IgD-negative memory B cell (primary cell): Measurements from ENCODE around the gene CACNA1G. TPM values are rescaled to one million over a fixed set of nuclear protein-coding genes. Genes with fewer than 3 reads are reported as not detected.
A peak's percentile ranks its signal among the peaks of the same experiment; 100 is the strongest.

Experiments used
- H3K27ac Mint-ChIP-seq, 3 donors: one replicate each; pipeline ENCODE4 v1.8.0; 2020 to 2022; ENCODE audit warnings: mild to moderate bottlenecking in 3 of 3, mixed read lengths in 3 of 3, moderate library complexity in 1 of 3
- H3K27me3 Mint-ChIP-seq: one replicate; pipeline ENCODE4 v1.8.0; 2021; ENCODE audit warnings: mixed read lengths
- H3K36me3 Mint-ChIP-seq: one replicate; pipeline ENCODE4 v1.8.0; 2020; ENCODE audit warnings: mild to moderate bottlenecking, mixed read lengths
- H3K4me1 Mint-ChIP-seq, 3 donors: one replicate each; pipeline ENCODE4 v1.8.0; 2020 to 2022; ENCODE audit warnings: mixed read lengths in 3 of 3, mild to moderate bottlenecking in 1 of 3
- H3K4me3 Mint-ChIP-seq, 4 donors: one replicate each; pipeline ENCODE4 v1.8.0; 2020 to 2022; ENCODE audit warnings: mild to moderate bottlenecking in 4 of 4, mixed read lengths in 4 of 4, moderate library complexity in 3 of 4
- H3K9me3 Mint-ChIP-seq, 3 donors: one replicate each; pipeline ENCODE4 v1.8.0; 2020 to 2021; ENCODE audit warnings: mixed read lengths in 3 of 3, mild to moderate bottlenecking in 1 of 3
- polyA plus RNA-seq: library from polyadenylated mRNA; unstranded; fragments of 300-500 nt; fragmentation: Illumina TruSeq; gene quantifications from one replicate; pipeline ENCODE4 v1.2.3, GENCODE V29; 2021

CACNA1G gene
- polyA plus RNA-seq, 1 donor from 2014 or later, result not detected

GRCh38 chr17:50562242-50563091 is 2.0 kb downstream of the CACNA1G start:
- H3K27me3 Mint-ChIP-seq, result peaks cover 55% of the 10 kb centered on the region
- H3K36me3 Mint-ChIP-seq, result no peaks in the 10 kb centered on the region
- H3K4me3 Mint-ChIP-seq, result peak overlapping the region; percentile 50 to 91 (median 67)
- H3K9me3 Mint-ChIP-seq, result no peaks in the 10 kb centered on the region
- H3K27ac Mint-ChIP-seq, result peak overlapping the region in 2 of 3 donors; percentile 59 to 74
- peaks cover 6 to 14% (median 10%) of the 10 kb centered on the region in 3 donors for H3K4me1 Mint-ChIP-seq

GRCh38 chr17:50563092-50563511 is 2.6 kb downstream of the CACNA1G start:
- H3K27me3 Mint-ChIP-seq, result peaks cover 56% of the 10 kb centered on the region
- H3K27ac Mint-ChIP-seq, result peak overlapping the region in 1 of 3 donors; percentile 78
- no peaks in the 10 kb centered on the region for H3K9me3 Mint-ChIP-seq
- H3K4me1 Mint-ChIP-seq, result peaks cover 6 to 14% (median 8%) of the 10 kb centered on the region in 3 donors
- no peaks in the 10 kb centered on the region for H3K36me3 Mint-ChIP-seq
- peak overlapping the region in 2 of 4 donors; percentile 51 to 76 for H3K4me3 Mint-ChIP-seq

- Mint-ChIP-seq H3K27ac (peak overlapping the region; percentile 80 to 86 (median 80)), H3K4me3 (no peak overlapping the region), H3K36me3 (no peaks in the 10 kb centered on the region), H3K27me3 (peaks cover 41% of the 10 kb centered on the region), H3K9me3 (no peaks in the 10 kb centered on the region), H3K4me1 (peaks cover 4 to 14% (median 6%) of the 10 kb centered on the region in 3 donors)
Measured at GRCh38 chr17:50564916-50565315, 4.4 kb downstream of the CACNA1G start.

GRCh38 chr17:50565402-50566350 is 5.2 kb downstream of the CACNA1G start:
- H3K27ac Mint-ChIP-seq, result peak overlapping the region; percentile 33 to 80 (median 80)
- H3K4me3 Mint-ChIP-seq, result peak overlapping the region in 3 of 4 donors; percentile 25 to 36 (median 32)
- H3K27me3 Mint-ChIP-seq, result peaks cover 40% of the 10 kb centered on the region
- peaks cover 4 to 13% (median 6%) of the 10 kb centered on the region in 3 donors for H3K4me1 Mint-ChIP-seq
- H3K36me3 Mint-ChIP-seq, result no peaks in the 10 kb centered on the region
- H3K9me3 Mint-ChIP-seq, result no peaks in the 10 kb centered on the region

- H3K36me3 Mint-ChIP-seq, result peaks cover 1% of the 10 kb centered on the region
- H3K27ac Mint-ChIP-seq, result no peak overlapping the region
- no peaks in the 10 kb centered on the region for H3K9me3 Mint-ChIP-seq
- H3K4me3 Mint-ChIP-seq, result no peak overlapping the region
- peaks cover 4 to 13% (median 6%) of the 10 kb centered on the region in 3 donors for H3K4me1 Mint-ChIP-seq
- peaks cover 44% of the 10 kb centered on the region for H3K27me3 Mint-ChIP-seq
Measured at GRCh38 chr17:50566886-50567285, 6.4 kb downstream of the CACNA1G start.

GRCh38 chr17:50568659-50569058 is 8.1 kb downstream of the CACNA1G start:
- Mint-ChIP-seq H3K27me3 (peaks cover 35% of the 10 kb centered on the region), H3K27ac (no peak overlapping the region), H3K4me1 (peaks cover 2 to 8% (median 4%) of the 10 kb centered on the region in 3 donors), H3K9me3 (no peaks in the 10 kb centered on the region), H3K4me3 (peak overlapping the region in 1 of 4 donors; percentile 13), H3K36me3 (peaks cover 1% of the 10 kb centered on the region)

- Mint-ChIP-seq H3K4me1 (peaks cover 2 to 6% (median 4%) of the 10 kb centered on the region in 3 donors), H3K27ac (no peak overlapping the region), H3K4me3 (no peak overlapping the region), H3K36me3 (peaks cover 1% of the 10 kb centered on the region), H3K27me3 (peaks cover 27% of the 10 kb centered on the region), H3K9me3 (no peaks in the 10 kb centered on the region)
Measured at GRCh38 chr17:50569592-50569991, 9.1 kb downstream of the CACNA1G start.

- peaks cover 24% of the 10 kb centered on the region for H3K27me3 Mint-ChIP-seq
Measured at GRCh38 chr17:50570032-50570431, 9.5 kb downstream of the CACNA1G start.

GRCh38 chr17:50570528-50570927 is 10.0 kb downstream of the CACNA1G start:
- Mint-ChIP-seq H3K9me3 (no peaks in the 10 kb centered on the region), H3K36me3 (peaks cover 1% of the 10 kb centered on the region), H3K4me1 (peaks cover 2 to 4% (median 3%) of the 10 kb centered on the region in 3 donors), H3K27ac (no peak overlapping the region), H3K27me3 (peaks cover 22% of the 10 kb centered on the region), H3K4me3 (no peak overlapping the region)

More at GRCh38 chr17:50570032-50570431, 9.5 kb downstream of the CACNA1G start:
- no peak overlapping the region for H3K4me3 Mint-ChIP-seq
- H3K4me1 Mint-ChIP-seq, result peaks cover 2 to 6% (median 4%) of the 10 kb centered on the region in 3 donors
- H3K9me3 Mint-ChIP-seq, result no peaks in the 10 kb centered on the region
- peaks cover 1% of the 10 kb centered on the region for H3K36me3 Mint-ChIP-seq
- no peak overlapping the region for H3K27ac Mint-ChIP-seq

GRCh38 chr17:50571681-50572080 is 11.2 kb downstream of the CACNA1G start:
- H3K9me3 Mint-ChIP-seq, result no peaks in the 10 kb centered on the region
- H3K36me3 Mint-ChIP-seq, result peaks cover 1% of the 10 kb centered on the region
- H3K27ac Mint-ChIP-seq, result no peak overlapping the region
- no peaks in the 10 kb centered on the region for H3K4me1 Mint-ChIP-seq
- peaks cover 14% of the 10 kb centered on the region for H3K27me3 Mint-ChIP-seq
- no peak overlapping the region for H3K4me3 Mint-ChIP-seq

- H3K27me3 Mint-ChIP-seq, result peaks cover 12% of the 10 kb centered on the region
- peaks cover 0 to 3% (median 0%) of the 10 kb centered on the region in 3 donors for H3K4me1 Mint-ChIP-seq
- no peaks in the 10 kb centered on the region for H3K9me3 Mint-ChIP-seq
- H3K27ac Mint-ChIP-seq, result no peak overlapping the region
- H3K36me3 Mint-ChIP-seq, result peaks cover 1% of the 10 kb centered on the region
- H3K4me3 Mint-ChIP-seq, result no peak overlapping the region
Measured at GRCh38 chr17:50572541-50572940, 12.0 kb downstream of the CACNA1G start.

GRCh38 chr17:50573866-50574611 is 13.5 kb downstream of the CACNA1G start:
- Mint-ChIP-seq H3K27ac (no peak overlapping the region), H3K9me3 (no peaks in the 10 kb centered on the region), H3K36me3 (peaks cover 1% of the 10 kb centered on the region), H3K4me1 (peaks cover 0 to 4% (median 0%) of the 10 kb centered on the region in 3 donors), H3K4me3 (no peak overlapping the region), H3K27me3 (peaks cover 13% of the 10 kb centered on the region)

- Mint-ChIP-seq H3K36me3 (peaks cover 1% of the 10 kb centered on the region), H3K27ac (no peak overlapping the region), H3K4me1 (peaks cover 0 to 4% (median 0%) of the 10 kb centered on the region in 3 donors), H3K9me3 (no peaks in the 10 kb centered on the region), H3K27me3 (peaks cover 12% of the 10 kb centered on the region), H3K4me3 (no peak overlapping the region)
Measured at GRCh38 chr17:50575581-50576210, 15.2 kb downstream of the CACNA1G start.

- H3K27ac Mint-ChIP-seq, result no peak overlapping the region
- H3K36me3 Mint-ChIP-seq, result no peaks in the 10 kb centered on the region
- H3K27me3 Mint-ChIP-seq, result peaks cover 12% of the 10 kb centered on the region
- H3K4me1 Mint-ChIP-seq, result peaks cover 0 to 4% (median 0%) of the 10 kb centered on the region in 3 donors
- H3K4me3 Mint-ChIP-seq, result no peak overlapping the region
- H3K9me3 Mint-ChIP-seq, result no peaks in the 10 kb centered on the region
Measured at GRCh38 chr17:50576864-50577263, 16.3 kb downstream of the CACNA1G start.
